ENCODE results near the gene TXNL1. TPM values are rescaled to one million over a fixed set of nuclear protein-coding genes. Genes with fewer than 3 reads are reported as not detected.
"Not testable (repeated sequence)": the region's sequence is repeated elsewhere in the genome, so short reads cannot be mapped to it uniquely, and the experiment has no call there.

TXNL1 gene
- total RNA-seq, 1 donor from 2014 or later = 54.2 TPM

DNA sequence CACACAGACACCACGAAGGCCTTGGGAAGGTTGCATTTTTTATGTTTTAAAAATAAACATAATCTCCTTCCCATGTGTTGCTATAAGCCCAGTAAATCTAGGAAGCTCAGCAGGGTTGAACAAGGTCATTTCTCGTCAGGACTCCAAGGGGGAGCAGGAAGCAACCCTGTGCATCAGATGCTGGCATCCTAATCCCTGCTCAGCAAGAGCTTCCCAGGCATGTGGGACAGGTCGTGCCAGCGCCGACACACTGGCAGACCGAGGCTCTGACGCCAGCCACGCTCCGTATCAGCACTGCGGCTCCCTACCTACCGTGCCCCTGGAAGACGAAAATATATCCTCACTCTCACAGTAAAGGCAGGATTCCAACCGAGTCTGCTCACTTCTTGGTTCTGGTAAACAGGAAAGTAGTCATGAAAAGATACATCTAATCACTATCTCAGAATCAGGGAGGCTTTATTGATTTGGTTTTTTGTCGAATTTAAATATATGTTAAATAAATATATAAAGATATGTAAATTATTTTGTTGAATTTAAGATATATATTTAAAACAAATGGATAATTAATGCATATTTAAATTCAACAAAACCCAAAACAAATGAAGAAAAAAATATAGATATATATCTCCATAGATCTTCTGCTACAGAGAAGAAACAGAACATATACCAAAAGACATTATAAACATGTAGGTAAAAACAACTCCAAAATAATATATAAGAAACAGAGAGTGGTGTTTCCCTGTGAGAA, 61.4 kb downstream of the TXNL1 start:
- DNase-seq (ENCODE audit: low spot score) = no peak
- ATAC-seq = no peak
- intact Hi-C loops (cut with DNase I) = loop anchor here (10.0 kb wide), 1 partner anchor 1342 kb away; no protein-coding TSS in a partner anchor

DNA sequence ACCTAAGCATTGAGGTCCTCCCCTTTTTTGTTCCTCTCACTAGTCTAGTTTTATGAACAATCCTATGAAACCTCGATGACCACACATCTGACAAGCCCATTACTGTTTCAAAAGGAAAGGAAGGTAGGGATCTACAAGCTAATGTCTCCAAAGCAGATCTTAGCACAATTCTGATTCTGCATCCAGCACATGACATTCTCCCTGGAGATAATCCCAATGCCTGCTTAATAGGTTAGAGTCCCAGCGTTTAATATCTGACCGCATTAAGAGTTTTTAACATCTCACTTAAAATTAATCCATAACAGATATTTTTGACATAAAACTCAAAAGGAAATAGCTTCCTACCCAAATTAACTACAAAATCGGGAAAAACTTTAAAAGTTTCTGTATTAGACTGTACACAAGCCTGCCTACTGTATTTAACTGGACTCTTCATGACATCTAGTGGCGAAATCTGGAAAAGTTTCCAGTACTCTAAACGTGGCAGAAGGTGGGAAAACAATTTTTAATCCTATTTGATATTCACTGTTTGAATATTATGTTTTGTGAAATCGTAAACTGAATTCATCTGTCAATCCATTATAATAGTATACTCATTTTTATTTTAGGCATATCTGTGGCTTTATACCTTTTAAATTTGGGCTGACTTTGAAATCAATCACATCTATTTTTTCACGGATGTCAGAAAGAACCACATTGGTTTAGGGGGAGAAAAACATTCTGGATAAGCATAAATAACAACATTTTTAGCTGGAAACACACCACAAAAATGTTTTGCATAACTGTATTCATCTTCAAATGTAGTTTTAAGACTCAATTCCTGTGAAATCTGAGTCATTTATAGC, 62.4 kb downstream of the TXNL1 start:
- intact Hi-C loops (cut with DNase I) = loop anchor here (10.0 kb wide), 1 partner anchor 1341 kb away; no protein-coding TSS in a partner anchor
- DNase-seq (ENCODE audit: low spot score) (no peak), ATAC-seq (peak; percentile 90)

DNA sequence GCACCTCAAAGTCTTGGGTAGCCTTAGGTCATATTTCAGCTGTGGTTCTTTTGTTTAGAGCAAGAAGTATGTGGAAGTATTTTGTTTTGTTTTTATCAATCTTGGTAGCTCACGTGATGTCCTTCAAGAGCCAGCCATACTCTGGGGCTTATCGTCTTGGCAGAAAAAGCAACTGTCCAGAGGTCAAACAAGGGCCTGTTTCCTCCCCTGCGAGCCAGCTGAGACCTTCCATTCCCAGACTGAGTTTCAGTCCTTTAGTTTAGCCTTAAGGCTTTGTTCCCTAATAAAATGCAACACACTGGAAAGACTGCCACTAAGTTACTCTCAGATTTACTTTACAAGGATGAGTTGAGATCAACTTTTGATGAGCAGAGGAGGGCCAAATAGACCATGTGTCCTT, 63.5 kb downstream of the TXNL1 start:
- intact Hi-C loops (cut with DNase I) = loop anchor here (10.0 kb wide), 1 partner anchor 1340 kb away; no protein-coding TSS in a partner anchor
- no peak for DNase-seq (ENCODE audit: low spot score)
- ATAC-seq = peak; percentile 93

DNA sequence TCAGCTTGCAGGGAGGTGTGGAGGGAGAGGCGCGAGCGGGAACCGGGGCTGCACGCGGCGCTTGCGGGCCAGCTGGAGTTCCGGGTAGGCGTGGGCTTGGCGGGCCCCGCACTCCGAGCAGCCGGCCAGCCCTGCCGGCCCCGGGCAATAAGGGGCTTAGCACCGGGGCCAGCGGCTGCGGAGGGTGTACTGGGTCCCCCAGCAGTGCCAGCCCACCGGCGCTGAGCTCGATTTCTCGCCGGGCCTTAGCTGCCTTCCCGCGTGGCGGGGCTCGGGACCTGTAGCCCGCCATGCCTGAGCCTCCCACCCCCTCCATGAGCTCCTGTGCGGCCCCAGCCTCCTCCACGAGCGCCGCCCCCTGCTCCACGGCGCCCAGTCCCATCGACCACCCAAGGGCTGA, 66.1 kb downstream of the TXNL1 start:
- not testable (repeated sequence) for DNase-seq (ENCODE audit: low spot score); ATAC-seq
- intact Hi-C loops (cut with DNase I) = loop anchor here (10.0 kb wide), 1 partner anchor 1337 kb away; no protein-coding TSS in a partner anchor

DNA sequence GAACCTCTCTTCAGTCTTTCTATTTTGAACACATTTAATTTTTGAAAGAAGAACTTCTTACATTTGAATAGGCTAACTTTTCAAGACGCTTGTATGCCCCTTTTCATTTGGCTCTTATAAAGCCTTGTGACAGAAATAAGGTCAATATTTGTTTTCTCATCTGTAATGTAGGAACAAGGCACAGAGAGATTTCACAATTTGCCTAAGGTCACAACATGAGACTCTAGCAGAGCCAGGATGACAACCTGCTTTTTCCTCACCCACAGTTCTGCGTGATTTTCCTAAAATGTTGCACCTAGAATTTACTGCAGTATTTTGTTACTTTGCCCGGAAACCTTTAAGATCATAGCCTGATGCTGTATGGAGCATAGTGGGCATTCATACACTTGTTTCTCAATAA, 67.4 kb downstream of the TXNL1 start:
- intact Hi-C loops (cut with DNase I) = loop anchor here (10.0 kb wide), 1 partner anchor 1336 kb away; no protein-coding TSS in a partner anchor
- ATAC-seq = peak; percentile 49
- no peak for DNase-seq (ENCODE audit: low spot score)

DNA sequence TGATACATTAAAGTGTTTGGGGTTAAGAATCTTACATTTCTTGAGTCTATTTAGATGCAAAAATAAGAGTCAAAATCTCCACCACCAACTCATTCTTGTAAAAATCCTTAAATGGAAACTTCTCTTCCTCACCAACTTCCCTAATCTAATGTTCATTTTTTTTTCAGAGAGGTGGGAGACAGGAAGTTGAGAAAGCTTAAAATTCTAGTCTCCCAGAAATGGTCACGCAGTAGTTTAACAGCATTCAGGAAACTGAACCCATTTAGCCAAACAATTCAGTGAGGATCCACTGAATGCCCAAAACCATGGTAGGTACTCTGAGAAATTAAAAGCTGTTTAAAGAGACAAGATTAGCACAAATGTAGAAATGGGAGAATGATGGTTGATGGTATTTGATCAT, 69.0 kb downstream of the TXNL1 start:
- ATAC-seq (no peak), DNase-seq (ENCODE audit: low spot score) (no peak)
- intact Hi-C loops (cut with DNase I) = no loop called here

DNA sequence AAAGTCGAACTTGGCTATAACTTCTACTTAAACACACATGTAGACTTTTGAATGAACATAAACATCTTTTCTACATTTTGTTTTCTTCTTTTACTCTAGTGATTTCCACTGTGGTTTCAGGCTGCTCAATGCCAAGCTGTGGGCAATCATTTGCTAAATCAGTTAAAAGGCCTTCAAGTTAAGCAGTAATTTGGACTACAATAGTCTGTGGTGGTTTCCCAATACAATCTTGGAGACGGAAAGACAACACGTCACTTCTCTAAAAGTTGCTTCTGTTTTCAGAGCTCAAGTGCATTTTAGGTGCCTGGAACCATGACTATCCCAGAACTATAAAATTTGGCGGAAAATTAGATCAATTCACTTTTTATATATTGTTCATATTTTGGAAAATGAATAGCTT, 69.4 kb downstream of the TXNL1 start:
- intact Hi-C loops (cut with DNase I) = no loop called here
- DNase-seq (ENCODE audit: low spot score) = no peak
- ATAC-seq = no peak

DNA sequence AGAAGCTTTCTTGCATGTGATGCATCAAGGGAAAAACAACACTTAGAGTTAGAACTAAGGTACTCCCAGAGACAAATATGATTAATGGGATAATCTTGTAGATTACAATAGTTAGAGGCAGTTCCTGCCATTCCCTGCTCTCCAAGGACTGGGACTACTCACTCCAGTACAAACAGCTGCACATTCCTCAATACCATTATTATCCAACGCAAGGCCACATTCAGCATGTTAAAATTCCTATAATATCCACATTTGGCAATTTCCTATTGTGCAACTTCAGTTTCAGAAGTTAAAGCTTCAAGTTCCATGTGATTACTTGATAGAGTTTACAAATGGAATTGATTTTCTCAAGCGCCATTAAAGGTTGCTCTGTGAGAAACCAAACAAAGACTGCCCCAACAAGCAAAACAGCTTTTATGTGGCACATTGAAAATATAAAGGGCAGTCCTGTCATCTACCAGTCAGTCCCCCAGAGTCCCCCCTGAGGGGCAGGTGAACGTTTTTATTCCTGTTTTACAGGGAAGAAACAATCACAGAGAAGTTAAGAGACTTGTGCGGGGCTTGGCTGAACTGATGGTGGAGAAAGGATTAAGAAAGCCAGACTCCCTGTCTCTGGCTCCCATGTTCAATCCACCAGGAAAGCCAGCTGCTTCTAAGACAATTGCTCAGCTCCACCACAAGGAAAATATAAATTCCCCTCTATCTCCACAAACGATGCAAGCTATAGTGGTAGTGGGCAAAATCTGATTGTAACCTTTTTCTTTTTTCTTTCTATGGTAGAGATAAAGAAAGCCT, 72.6 kb downstream of the TXNL1 start:
- intact Hi-C loops (cut with DNase I) = no loop called here
- no peak for DNase-seq (ENCODE audit: low spot score)
- peak; percentile 91 for ATAC-seq

DNA sequence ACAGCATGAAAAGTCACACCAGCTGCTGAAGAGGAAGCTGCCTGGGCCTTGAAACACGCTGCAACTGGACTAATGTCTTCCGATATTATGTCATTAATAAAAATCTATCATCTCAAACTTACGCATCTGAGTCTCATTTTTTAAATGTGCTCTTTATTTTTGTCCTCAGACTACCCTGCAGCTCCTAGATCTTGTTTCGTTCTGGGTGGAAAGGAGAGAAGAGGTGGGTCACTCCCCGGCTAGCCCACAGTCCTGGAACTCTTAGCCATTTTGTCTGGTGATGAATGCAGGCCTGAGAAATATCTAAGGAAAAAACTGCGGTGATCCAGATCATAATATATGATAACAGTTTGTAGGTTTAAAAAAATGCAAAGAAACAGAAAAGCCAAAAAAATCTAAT, 73.3 kb downstream of the TXNL1 start:
- intact Hi-C loops (cut with DNase I) = no loop called here
- peak; percentile 57 for ATAC-seq
- DNase-seq (ENCODE audit: low spot score) = no peak

DNA sequence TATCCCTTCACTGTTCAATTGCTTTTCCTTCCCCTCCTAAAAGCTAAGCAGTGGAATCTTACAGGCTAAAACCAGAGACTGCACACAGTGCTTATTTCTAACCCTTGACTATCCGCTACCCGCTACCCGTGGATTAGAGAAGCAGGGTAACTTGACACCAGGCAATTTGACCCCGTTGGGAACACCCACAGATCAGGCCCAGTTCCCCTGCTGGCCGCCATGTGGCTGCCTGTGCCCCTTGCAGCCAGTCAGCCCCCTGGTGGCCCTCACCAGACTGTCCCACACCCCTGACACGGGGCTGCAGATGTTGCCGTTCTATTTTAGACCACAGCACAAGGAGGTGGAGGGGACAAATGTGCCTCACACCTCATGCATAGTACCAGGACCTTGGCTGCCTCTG, 74.8 kb downstream of the TXNL1 start:
- intact Hi-C loops (cut with DNase I) = no loop called here
- DNase-seq (ENCODE audit: low spot score) (no peak), ATAC-seq (no peak)

DNA sequence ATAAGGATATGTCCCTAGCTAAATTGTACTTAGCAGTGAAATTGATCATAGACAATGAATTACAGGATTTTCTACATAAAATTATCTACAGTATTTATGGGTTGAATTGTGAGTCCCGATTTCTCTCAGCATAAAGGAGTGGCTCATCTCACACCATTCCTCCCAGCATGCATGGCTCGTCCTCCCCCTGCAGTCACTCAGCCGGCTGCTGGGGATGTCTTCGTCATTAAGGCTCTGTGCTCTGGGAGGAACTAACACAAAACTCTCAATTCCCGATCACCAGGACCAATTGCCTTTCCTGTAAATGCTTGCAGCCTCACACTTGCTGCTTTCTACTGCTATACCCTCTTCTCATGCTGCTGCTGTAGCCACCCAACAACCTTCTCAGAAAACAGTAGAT, 75.9 kb downstream of the TXNL1 start:
- intact Hi-C loops (cut with DNase I) = no loop called here
- ATAC-seq (no peak), DNase-seq (ENCODE audit: low spot score) (no peak)

DNA sequence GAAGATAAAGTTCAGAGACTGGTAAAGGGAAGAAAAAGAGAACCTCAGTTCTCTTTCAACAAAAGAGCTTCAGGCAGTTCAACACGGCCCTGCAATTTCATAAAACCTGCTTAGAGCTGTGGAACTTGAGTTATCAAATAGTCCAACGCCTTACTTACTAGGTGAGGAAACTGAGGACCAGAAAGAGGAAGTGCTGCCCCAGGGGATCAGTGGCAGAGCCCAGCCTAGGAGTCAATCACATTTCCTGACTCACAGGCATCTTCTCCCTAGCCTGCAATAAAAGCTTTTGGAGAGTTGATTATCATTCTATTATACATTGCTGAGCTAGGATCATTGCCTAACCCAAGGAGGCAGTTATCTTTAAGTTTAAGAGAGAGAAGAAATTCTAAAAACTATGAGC, 77.4 kb downstream of the TXNL1 start:
- no peak for ATAC-seq
- intact Hi-C loops (cut with DNase I) = no loop called here
- no peak for DNase-seq (ENCODE audit: low spot score)

DNA sequence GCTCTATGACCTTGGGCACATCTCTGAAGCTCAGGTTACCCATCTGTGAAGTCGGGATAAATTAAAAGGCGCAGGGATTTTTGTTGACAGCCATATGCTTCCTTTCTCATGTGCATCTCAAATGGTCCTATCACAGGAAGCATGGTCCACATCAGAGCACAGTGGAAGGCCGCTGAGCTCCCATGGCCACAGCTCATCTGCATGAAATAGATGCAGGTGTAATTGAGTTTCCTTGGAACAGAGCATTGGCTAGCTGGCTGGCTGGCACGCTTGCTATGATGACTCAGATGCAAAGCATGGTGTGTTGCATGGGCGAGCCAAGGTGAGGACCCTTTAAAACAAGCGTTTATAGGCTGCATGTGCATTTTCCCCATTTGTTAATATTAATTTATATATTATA, 79.3 kb downstream of the TXNL1 start:
- intact Hi-C loops (cut with DNase I) = no loop called here
- DNase-seq (ENCODE audit: low spot score) (no peak), ATAC-seq (no peak)

DNA sequence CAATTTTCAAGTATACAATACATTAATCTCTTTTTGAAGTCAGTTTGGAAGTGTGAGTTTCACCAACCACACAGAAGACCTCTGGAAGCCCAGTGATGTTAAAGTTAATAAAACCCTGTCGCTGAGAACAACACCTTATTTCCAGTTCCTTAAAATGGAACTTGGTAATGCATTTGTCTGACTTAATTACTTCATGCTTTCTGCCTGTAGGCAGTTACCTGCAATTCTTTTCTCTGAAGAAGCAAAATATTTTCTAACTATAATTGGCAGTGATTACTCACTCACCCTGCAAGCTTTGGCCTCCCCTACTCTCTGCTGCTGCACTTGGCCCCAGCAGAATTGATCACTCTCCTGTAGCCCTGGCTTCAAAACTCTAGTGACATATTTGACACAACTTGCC, 81.5 kb downstream of the TXNL1 start:
- ATAC-seq = no peak
- intact Hi-C loops (cut with DNase I) = no loop called here
- DNase-seq (ENCODE audit: low spot score) = no peak

DNA sequence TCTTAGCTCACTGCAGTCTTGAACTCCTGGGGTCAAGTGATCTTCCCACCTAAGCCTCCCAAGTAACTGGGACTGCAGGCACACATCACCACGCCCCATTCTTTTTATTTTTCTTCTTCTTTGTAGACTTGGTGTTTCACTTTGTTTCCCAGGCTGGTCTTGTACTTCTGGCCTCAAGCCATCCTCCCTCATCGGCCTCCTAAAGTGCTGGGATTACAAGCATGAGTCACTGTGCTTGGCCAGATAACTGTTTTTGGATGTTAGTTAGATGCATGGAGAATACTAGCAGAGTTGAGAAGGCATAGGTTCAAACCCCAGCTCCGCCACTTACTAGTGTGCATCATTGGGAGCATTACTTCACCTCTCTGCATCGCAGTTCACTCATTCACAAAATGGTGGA, 88.3 kb downstream of the TXNL1 start:
- ATAC-seq = no peak
- intact Hi-C loops (cut with DNase I) = no loop called here
- no peak for DNase-seq (ENCODE audit: low spot score)

Other genes with a start within 250 kb of the TXNL1 start
- gene WDR7, start 12.8 kb upstream of the TXNL1 start, total RNA-seq = 43.0 TPM

Measured in sciatic nerve (tissue), 2 donors.